ENCODE results near the gene SSR4.

The SSR4 gene

GRCh38 chrX:153792368-153792767 is 2.1 kb upstream of the SSR4 start:
- H2AFZ ChIP-seq (ENCODE audit: low read length), result no peak overlapping the region
- H3K4me1 ChIP-seq (ENCODE audit: insufficient read depth, low read length, poor library complexity, severe bottlenecking), result peaks cover 26% of the 10 kb centered on the region
- H3K36me3 ChIP-seq (ENCODE audit: insufficient read depth, low read length), result peaks cover 3% of the 10 kb centered on the region; the same call in 1 of the 2 replicates
- H4K20me1 ChIP-seq (ENCODE audit: insufficient read depth, low read length, poor library complexity, severe bottlenecking), result peaks cover 18% of the 10 kb centered on the region
- H3K9ac ChIP-seq (ENCODE audit: low read depth, low read length, poor library complexity, severe bottlenecking), result peak overlapping the region; percentile 95
- H3K27me3 ChIP-seq (ENCODE audit: insufficient read depth, low read length, poor library complexity, severe bottlenecking), result no peaks in the 10 kb centered on the region
- peak overlapping the region; percentile 91 for H3K4me2 ChIP-seq (ENCODE audit: low read depth, low read length, poor library complexity, severe bottlenecking)
- TF ChIP-seq, protein P1, sequence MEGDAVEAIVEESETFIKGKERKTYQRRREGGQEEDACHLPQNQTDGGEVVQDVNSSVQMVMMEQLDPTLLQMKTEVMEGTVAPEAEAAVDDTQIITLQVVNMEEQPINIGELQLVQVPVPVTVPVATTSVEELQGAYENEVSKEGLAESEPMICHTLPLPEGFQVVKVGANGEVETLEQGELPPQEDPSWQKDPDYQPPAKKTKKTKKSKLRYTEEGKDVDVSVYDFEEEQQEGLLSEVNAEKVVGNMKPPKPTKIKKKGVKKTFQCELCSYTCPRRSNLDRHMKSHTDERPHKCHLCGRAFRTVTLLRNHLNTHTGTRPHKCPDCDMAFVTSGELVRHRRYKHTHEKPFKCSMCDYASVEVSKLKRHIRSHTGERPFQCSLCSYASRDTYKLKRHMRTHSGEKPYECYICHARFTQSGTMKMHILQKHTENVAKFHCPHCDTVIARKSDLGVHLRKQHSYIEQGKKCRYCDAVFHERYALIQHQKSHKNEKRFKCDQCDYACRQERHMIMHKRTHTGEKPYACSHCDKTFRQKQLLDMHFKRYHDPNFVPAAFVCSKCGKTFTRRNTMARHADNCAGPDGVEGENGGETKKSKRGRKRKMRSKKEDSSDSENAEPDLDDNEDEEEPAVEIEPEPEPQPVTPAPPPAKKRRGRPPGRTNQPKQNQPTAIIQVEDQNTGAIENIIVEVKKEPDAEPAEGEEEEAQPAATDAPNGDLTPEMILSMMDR (conservative IDR thresholded peaks at IDR 0.05; ENCODE audit: low read length), result no peak
- H3K79me2 ChIP-seq (ENCODE audit: insufficient read depth, low read length), result peaks cover 67% of the 10 kb centered on the region
- H3K4me3 ChIP-seq (ENCODE audit: low read length, poor library complexity, severe bottlenecking), result peak overlapping the region; percentile 94
- no peaks in the 10 kb centered on the region for H3F3A ChIP-seq (ENCODE audit: low read depth)
- no peaks in the 10 kb centered on the region for H3K9me3 ChIP-seq (ENCODE audit: insufficient read depth, low read depth, low read length)
- no peaks in the 10 kb centered on the region for H3K9me2 ChIP-seq (replicated peaks; ENCODE audit: low read depth, low read length)

DNA sequence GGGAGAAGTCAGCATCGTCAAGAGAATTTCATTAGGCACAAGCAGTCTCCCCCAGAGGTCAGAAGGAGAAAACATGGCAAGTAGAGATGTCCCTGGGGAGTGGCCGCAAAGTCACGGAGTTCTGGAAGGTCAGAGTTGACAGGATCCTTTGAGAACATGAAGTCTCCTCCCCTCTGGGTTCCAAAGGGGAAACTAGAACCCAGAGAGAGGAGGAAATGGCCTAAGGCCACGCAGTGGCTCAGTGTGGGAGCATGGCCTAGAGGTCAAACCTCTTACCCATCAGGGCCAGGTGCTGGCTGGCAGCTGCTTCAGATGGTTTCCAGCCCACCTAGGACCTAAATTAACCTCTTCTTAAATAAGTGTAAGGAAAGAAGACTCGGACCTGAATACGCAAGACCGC is 1.2 kb upstream of the SSR4 start:
- H2AFZ ChIP-seq (ENCODE audit: low read length), result no peak overlapping the region
- H3F3A ChIP-seq (ENCODE audit: low read depth), result no peaks in the 10 kb centered on the region
- H3K9me2 ChIP-seq (replicated peaks; ENCODE audit: low read depth, low read length), result no peaks in the 10 kb centered on the region
- peak overlapping the region; percentile 94 for H3K4me3 ChIP-seq (ENCODE audit: low read length, poor library complexity, severe bottlenecking)
- TF ChIP-seq, protein P1 (conservative IDR thresholded peaks at IDR 0.05; ENCODE audit: low read length), result no peak
- no peak for TF ChIP-seq EZH2phosphoT487 (IDR thresholded peaks at IDR 0.05; ENCODE audit: borderline replicate concordance)
- H3K79me2 ChIP-seq (ENCODE audit: insufficient read depth, low read length), result peaks cover 71% of the 10 kb centered on the region
- H3K27me3 ChIP-seq (ENCODE audit: insufficient read depth, low read length, poor library complexity, severe bottlenecking), result no peaks in the 10 kb centered on the region
- no peaks in the 10 kb centered on the region for H3K9me3 ChIP-seq (ENCODE audit: insufficient read depth, low read depth, low read length)
- H3K4me1 ChIP-seq (ENCODE audit: insufficient read depth, low read length, poor library complexity, severe bottlenecking), result peaks cover 26% of the 10 kb centered on the region
- H3K9ac ChIP-seq (ENCODE audit: low read depth, low read length, poor library complexity, severe bottlenecking), result peak overlapping the region; percentile 95
- peak overlapping the region; percentile 91 for H3K4me2 ChIP-seq (ENCODE audit: low read depth, low read length, poor library complexity, severe bottlenecking)
- H3K36me3 ChIP-seq (ENCODE audit: insufficient read depth, low read length), result no peaks in the 10 kb centered on the region
- H4K20me1 ChIP-seq (ENCODE audit: insufficient read depth, low read length, poor library complexity, severe bottlenecking), result peaks cover 18% of the 10 kb centered on the region

- H3K4me2 ChIP-seq (ENCODE audit: low read depth, low read length, poor library complexity, severe bottlenecking), result peak overlapping the region; percentile 93
- H3K9ac ChIP-seq (ENCODE audit: low read depth, low read length, poor library complexity, severe bottlenecking), result peak overlapping the region; percentile 95
- H3K9me3 ChIP-seq (ENCODE audit: insufficient read depth, low read depth, low read length), result no peaks in the 10 kb centered on the region
- H3K27me3 ChIP-seq (ENCODE audit: insufficient read depth, low read length, poor library complexity, severe bottlenecking), result no peaks in the 10 kb centered on the region
- H4K20me1 ChIP-seq (ENCODE audit: insufficient read depth, low read length, poor library complexity, severe bottlenecking), result peaks cover 18% of the 10 kb centered on the region
- peaks cover 69% of the 10 kb centered on the region for H3K79me2 ChIP-seq (ENCODE audit: insufficient read depth, low read length)
- no peaks in the 10 kb centered on the region for H3F3A ChIP-seq (ENCODE audit: low read depth)
- peaks cover 26% of the 10 kb centered on the region for H3K4me1 ChIP-seq (ENCODE audit: insufficient read depth, low read length, poor library complexity, severe bottlenecking)
- peak overlapping the region; percentile 94 for H3K4me3 ChIP-seq (ENCODE audit: low read length, poor library complexity, severe bottlenecking)
- no peaks in the 10 kb centered on the region for H3K9me2 ChIP-seq (replicated peaks; ENCODE audit: low read depth, low read length)
- H3K36me3 ChIP-seq (ENCODE audit: insufficient read depth, low read length), result no peaks in the 10 kb centered on the region
- no peak for TF ChIP-seq EZH2phosphoT487 (IDR thresholded peaks at IDR 0.05; ENCODE audit: borderline replicate concordance)
- TF ChIP-seq, protein P1 (conservative IDR thresholded peaks at IDR 0.05; ENCODE audit: low read length), result no peak
- no peak overlapping the region for H2AFZ ChIP-seq (ENCODE audit: low read length)
Measured at GRCh38 chrX:153794897-153795816, 689 bp downstream of the SSR4 start.

Data from Loucy (cell line).